GM18858 (cell line): Measurements from ENCODE around the gene PPP6C.
"Not testable (repeated sequence)": the region's sequence is repeated elsewhere in the genome, so short reads cannot be mapped to it uniquely, and the experiment has no call there.

Experiments used
- ATAC-seq: cut with Tn5 transposase; IDR thresholded peaks from one replicate; pipeline ENCODE4 v1.9.1; 2021; ENCODE audit not compliant: unreplicated experiment

The PPP6C gene

DNA sequence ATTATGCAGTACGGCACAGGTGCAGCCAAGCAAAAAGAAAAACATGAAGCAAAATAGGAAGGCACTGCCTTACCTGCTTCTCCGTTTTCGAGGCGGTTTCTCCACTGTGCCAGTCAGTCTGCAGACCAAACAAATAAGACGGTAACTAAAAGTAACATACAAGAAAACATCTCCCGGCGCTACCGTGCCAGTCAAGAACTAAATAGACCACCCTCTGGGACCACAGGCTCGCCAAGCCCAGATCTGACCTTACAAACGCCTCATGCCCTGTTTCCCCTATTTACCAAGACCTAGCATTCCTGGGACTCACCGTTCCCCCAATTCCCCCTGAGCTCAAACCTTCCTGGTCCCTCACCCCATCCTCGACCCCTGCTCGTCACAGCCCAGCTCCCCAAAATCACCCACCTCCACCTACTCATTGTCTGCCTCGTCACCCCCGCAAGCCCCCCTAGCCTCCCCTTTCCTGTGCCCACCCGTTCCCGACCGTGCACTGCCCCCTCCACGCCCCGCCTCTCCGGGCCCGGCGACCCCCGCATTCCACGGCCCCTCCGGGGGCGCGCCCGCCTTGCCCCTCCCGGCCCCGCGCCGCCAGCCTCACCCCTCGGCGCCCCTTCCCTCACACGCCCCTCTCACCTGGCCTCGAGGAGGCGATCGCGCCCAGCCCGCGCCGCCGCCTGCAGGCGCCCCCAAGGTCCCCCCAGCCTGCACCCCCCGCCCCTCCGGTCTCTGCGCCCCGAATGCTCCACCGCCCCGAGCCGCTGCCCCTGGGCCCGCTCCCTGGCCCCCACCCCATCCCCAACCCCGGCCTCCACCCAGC, 46.8 kb downstream of the PPP6C start:
- ATAC-seq, result peak; percentile 1

DNA sequence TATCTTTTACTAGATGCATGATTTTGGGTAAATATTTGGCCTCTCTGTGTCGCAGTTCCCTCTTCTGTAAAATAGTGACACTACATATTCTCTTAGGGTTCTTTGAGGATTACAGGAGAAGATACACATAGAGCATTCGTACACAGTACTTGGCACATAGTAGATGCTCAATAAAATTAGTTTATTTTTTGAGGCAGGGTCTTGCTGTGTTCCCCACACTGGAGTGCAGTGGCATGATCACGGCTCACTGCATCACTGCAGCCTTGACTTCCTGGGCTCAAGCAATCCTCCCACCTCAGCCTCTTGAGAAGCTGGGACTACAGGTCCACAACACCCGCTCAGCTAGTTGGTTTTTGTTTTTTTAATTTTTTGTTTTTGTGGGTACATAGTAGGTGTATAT, 47.9 kb downstream of the PPP6C start:
- no peak for ATAC-seq

DNA sequence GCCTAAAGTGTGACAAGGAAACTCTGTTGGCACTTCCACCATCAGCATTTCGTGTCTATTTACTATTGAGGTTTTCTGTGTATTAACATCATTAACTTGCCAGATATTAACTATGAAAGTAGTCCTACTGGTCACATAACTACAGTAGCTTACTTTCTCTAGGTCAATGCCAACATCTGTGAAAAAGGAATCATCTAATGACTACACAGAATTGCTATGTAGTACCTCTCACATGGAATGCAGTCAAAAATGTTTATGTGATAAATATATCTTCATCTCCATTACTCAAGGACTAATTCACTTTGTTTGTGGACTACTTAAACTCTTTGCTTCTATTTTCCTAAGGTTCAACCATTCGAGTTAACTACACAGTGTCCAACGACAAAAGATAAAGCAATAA, 48.4 kb downstream of the PPP6C start:
- no peak for ATAC-seq

DNA sequence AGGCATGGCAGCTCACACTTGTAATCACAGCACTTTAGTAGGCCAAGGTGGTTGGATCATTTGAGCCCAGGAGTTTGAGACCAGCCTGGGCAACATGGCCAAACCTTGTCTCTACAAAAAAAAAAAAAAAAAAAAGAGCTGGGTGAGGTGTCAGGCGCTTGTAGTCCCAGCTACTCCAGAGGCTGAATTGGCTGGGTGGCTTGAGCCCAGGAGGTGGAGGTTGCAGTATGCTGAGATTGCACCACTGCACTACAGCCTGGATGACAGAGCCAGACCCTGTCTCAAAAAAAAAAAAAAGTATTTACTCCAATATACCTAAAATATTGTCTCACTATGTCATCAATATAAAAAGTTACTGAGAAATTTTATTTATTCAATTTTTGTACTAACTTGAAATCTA, 49.0 kb downstream of the PPP6C start:
- ATAC-seq, result no peak

DNA sequence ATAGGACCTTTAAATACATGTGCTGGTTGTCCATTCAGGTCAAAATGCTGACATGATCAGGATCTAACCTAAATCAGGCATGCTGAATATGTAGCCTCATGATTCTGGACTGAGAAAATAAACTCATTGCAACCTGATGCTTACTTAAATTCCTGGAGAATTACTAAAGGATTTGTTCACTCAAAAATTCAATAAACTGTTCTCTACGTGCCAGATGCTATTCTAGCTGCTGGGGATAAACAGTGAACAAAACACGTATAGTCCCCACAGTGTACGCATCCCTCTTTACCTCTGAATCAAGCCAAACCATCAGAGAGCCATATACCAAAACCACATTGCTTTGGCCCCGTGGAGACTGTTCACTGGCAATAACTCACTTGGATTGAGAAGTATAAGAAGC, 52.4 kb downstream of the PPP6C start:
- ATAC-seq, result no peak

DNA sequence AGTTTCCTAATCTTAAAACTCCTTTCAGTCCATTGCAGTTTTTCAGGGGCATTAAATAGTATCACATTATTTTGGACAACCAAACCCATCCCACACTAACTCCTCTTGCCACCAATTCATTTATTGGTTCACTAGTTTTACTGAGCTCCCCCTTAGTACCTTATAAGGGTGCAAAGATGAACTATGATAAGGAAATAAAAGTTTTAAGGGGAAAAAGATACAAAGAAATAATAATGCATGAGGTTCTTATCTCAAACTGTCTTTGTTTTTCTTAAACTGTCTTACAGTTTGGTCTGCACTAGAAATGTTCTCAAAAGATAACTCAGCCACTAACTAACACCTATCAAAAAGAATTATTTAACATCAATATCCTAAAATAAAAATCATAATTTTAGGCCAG, 54.6 kb downstream of the PPP6C start:
- no peak for ATAC-seq

DNA sequence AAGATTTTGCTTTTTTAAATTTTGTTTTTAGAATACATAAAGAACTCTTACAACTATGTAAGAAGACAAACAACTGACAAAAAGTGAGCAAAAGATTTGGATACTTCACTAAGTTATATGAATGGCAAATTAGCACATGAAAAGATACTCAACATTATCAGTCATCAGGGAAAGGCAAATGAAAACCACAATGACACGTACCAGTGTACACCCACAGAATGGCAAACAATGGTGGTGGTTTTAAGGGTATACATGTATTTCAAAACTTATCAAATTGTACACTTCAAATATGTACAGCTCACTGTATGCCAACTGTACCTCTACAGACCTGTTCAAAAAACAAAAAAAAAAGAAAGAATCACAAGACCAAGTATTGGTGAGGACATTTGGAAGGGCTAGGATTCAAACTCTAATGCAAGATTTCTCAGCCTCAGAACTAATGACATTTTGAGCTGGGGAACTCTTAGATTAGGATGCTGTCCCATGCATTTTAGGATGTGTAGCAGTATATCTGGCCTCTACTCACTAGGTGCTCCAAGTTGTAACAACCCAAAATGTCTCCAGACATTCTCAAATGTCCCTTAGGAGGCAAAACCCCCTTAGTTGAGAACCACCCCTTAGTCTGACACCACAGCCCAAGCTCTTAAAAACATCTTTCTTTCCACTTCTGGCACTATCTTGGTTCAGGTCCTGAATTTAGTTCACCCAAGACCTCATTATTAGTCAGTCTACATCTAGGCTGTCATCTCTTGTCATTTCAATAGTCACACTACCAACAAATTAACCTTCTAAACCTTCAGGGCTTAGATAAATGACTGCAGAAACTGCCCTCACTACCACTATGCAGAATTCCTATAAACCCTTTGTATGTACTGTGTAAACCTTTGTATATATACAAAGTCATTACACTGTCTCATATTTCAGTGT, 55.9 kb downstream of the PPP6C start:
- ATAC-seq, result no peak

DNA sequence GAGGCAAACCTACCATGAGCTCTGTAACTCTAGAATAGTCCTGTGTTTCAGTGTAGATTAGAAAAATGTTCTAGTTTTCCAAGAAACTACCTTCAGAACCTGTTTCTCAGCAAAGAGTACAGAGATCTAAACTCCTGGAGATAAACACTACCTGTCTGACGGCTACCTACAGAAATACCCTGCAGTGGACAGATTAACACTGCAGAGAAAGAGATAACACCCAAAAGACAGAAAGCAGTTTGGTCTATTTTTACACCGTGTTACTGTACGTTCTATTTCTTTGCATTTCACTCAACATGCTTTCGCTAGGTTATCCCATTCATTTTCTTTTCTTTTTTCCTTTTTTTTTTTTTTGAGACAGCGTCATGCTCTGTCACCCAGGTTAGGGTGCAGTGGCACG, 57.8 kb downstream of the PPP6C start:
- ATAC-seq, result no peak

DNA sequence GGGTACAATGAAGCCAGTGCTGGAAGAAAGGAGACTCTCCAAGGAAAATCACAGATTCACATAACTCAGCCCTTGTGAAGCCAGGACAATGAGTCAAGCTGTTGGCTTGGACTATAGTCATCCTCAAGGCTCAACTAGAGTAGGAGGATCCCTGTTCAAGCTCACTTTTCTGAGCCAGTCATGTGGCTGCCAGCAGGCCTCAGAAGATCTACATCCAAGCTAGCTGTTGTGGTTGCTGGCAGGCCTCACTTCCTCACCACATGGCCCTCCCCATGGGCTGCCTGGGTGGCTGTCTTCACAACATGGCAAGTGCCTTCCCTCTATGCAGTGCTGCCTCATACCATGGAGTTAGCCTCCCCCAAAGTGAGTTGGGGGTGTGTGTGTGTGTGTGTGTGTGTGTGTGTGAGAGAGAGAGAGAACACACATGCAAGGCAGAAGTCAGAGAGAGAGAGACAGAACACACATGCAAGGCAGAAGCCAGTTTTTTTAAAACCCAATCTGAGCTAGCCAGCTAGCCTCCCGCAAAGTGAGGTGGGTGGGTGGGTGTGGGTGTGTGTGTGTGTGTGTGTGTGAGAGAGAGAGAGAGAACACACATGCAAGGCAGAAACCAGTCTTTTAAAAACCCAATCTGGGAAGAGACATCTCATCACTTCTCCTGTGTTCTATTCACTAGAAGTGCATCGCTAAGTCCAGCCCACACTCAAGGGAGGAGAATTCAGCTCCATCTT, 63.4 kb downstream of the PPP6C start:
- peak; percentile 73 for ATAC-seq

DNA sequence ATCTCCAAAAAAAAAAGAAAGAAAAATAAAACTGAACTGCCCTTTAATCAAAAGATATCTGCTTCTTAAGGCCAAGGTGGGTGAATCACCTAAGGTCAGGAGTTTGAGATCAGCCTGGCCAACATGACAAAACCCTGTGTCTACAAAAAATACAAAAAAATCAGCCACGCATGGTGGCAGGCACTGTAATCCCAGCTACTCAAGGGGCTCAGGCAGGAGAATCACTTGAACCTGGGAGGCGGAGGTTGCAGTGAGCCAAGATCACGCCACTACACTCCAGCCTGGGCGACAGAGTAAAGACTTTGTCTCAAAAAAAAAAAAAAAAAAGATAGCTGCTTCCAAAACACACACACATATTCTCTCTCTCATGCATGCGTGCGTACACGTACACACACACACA, 64.1 kb downstream of the PPP6C start:
- no peak for ATAC-seq

DNA sequence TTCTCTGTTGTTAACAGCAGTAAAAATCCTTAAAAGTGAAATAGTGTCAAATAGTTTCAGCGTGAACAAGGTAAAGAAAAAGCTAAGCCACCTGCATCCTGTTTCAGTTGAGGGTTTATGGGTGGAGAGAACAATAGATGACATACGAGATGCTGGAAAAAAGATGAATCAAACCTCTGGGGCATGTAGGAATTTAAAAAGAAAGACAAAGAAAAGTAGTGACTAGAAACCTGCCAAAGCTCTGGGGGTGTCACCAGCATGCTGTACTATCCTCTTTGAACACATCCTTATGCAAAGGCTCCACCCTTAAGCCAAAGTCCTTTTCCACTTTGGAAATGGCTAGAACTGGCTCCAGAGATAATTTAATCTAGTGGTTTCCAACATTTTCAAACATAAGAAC, 68.5 kb downstream of the PPP6C start:
- ATAC-seq, result no peak

DNA sequence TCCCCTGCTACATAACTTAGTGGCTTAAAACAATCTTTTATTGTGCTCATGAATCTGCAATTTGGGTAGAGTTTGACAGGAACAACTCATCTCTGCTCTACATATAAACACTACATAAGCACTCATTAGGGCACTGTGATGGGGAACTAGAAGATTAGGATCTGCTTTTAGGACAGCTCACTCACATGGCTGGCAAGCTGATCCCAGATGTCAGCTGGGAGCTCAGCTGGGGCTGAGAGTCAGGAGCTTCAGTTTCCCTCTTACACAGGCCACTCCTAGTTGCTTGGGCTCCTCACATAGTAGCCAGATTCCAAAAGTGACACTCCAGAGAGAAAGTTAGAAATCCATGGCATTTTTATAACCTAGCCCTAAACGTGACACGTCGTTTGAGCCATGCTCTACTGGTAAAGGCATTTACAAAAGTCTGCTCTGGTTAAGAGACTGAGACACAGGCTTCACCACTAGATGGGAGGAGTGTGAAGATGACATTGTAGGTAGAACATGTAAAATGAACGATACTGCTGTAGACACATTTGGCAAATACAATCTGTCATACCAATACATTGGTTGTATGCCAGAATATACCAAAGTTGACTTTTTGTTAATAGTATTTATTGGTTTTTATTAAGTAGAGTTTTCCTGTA, 69.8 kb downstream of the PPP6C start:
- no peak for ATAC-seq

DNA sequence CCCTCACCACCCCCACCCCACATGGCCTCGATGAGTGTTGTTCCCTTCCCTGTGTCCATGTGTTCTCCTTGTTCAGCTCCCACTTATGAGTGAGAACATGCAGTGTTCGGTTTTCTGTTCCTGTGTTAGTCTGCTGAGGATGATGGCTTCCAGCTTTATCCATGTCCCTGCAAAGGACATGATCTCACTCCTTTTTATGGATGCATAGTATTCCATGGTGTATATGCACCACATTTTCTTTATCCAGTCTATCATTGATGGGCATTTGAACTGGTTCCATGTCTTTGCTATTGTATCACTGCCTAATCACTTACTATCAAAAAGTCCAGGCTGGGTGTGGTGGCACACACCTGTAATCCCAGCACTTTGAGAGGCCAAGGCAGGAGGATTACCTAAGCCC, 70.9 kb downstream of the PPP6C start:
- not testable (repeated sequence) for ATAC-seq

DNA sequence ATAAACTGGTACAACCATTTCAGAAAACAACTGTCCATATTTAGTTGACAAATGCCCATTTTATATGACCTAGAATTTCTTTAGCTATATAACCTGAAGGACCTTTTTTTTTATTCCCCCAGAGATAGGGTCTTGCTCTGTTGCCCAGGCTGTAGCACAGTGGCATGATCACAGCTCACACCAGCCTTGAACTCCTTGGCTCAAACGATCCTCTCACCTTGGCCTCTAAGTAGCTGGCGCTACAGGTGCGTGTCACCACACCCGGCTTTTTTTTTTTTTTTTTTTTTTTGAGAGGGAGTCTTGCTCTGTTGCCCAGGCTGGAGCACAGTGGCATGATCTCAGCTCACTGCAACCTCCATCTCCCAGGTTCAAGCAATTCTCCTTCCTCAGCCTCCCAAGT, 75.1 kb downstream of the PPP6C start:
- ATAC-seq, result not testable (repeated sequence)

DNA sequence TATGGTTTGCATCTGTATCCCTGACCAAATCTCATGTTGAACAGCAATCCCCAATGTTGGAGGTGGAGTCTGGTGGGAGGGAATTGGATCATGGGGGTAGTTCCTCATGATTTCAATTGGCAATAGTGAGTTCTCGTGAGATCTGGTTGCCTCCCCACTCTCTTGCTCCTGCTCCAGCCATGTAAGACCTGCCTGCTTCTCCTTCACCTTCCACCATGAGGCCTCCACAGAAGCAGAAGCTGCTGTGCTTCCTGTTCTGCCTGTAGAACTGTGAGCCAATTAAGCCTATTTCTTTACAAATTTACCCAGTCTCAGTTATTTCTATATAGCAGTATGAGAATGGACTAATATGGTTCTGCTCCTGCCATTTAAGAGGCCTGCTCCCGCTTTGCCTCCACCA, 79.1 kb downstream of the PPP6C start:
- no peak for ATAC-seq

DNA sequence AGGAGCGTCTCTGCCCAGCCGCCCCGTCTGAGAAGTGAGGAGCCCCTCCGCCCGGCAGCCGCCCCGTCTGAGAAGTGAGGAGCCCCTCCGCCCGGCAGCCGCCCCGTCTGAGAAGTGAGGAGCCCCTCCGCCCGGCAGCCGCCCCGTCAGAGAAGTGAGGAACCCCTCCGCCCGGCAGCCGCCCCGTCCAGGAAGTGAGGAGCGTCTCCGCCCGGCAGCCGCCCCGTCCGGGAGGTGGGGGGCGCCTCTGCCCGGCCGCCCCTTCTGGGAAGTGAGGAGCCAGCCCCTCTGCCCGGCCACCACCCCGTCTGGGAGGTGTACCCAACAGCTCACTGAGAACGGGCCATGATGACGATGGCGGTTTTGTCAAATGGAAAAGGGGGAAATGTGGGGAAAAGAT, 81.1 kb downstream of the PPP6C start:
- ATAC-seq, result not testable (repeated sequence)

DNA sequence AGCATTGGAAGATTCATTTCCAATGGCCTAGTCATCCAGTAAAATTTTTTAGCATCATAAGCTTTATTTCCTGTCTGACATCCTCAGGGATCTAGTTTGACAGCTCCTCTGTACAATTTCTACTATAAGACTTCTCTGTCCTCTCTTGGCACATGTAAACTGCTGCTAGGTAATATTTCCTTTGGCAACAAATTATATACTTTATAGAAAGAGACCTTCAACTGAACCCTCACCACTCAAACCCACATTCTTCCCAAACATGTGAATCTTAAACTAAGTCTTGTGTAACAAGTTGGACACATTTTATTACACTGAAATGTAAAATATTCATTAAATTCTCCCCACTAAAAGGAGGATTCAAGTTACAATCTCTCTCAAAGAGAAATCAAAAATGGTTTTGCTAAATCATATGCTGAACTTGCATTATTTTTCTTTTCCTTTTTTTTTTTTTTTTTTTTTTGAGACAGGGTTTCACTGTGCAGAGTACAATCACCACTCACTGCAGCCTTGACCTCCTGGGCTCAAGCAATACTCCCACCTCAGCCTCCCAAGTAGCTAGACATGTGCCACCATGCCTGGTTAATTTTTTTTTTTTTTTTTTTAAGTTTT, 83.2 kb downstream of the PPP6C start:
- ATAC-seq, result no peak

DNA sequence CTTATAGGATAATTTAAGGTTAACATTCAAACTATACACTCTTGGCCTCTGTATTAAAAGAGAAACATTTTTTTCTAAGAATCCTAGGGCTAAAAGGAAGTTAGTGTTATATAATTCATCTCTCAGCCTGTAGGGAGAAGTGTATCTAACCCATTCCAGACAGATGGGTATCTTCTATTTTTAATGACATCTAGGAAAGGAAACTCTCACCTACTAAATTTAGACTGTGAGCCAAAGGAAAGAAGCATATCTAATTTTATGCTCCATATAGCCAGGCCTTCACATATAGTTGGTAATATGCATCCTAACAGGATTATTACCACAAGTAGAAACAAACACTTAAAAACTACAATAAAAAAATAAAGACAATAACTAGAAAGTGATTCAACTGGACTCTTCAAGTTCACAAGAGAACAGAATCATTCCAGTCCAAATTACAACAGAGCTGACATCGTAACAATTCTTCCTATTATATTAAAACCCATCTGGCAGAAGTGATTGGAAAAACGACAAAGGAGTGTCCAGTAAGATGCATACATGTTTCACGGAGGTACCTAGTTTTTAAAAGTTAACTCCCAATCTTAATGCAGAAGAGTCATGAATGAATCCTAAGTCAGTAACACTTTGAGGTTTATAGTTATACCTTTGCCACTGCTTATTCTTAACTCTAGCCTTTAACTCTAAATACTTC, 85.7 kb downstream of the PPP6C start:
- ATAC-seq, result no peak

DNA sequence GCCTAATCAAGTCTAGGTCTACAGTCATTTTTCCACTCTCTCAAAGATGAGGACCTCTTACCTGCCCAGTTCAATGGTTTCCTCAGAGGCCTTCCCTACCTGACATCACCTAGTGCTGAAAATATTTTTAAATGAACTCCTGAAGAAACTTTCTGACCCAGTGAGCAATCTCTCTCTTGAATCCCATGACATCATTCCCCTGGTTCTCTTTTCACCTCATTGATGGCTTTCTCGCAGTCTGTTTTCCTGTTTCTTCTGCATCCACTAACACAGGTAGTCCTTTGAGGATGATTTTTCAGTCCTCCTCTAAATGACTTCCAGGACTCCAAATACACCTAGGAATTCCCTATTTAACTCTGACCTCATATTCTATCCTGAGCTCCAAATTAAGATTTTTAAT, 86.6 kb downstream of the PPP6C start:
- ATAC-seq, result no peak

DNA sequence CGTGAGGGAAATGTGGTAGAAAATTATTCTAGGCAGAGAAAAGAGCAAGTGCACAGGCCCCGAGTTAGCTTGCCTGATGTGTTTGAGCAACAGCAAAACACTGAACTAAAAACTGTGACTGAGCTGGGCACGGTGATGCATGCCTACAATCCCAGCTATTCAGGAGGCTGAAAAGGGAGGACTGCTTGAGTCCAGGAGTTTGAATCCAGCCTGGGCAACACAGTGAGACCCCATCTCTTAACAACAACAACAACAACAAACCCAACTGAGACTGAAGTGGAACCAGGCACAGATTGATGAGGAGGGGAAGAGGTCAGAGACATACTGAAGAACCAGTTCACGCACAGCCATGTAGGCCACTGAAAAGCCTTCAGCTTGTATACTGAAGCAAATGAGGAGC, 88.8 kb downstream of the PPP6C start:
- no peak for ATAC-seq
